ENCODE measurements around the gene MS4A10.

- TF ChIP-seq POLR2AphosphoS2 (IDR thresholded peaks at IDR 0.05; ENCODE audit: low read length): no peak
- no peak for TF ChIP-seq SMAD2 (IDR thresholded peaks at IDR 0.05; ENCODE audit: low read depth, low read length)
- no peak for TF ChIP-seq POLR2AphosphoS5 (IDR thresholded peaks at IDR 0.05; ENCODE audit: control insufficient read depth, insufficient read depth, low read depth, low read length)
- no peak for TF ChIP-seq ZBTB49 (CRISPR knock-in tag; IDR thresholded peaks at IDR 0.05; ENCODE audit: borderline replicate concordance)
- TF ChIP-seq CBX3 (IDR thresholded peaks at IDR 0.05; ENCODE audit: borderline replicate concordance in 1 of 2, low read length in 2 of 2): no peak
- no peak for TF ChIP-seq HDAC2 (IDR thresholded peaks at IDR 0.05)
Observed at GRCh38 chr11:60830478-60831142, 45.5 kb downstream of the MS4A10 start.
